ENCODE data around the gene ASB7.

DNA sequence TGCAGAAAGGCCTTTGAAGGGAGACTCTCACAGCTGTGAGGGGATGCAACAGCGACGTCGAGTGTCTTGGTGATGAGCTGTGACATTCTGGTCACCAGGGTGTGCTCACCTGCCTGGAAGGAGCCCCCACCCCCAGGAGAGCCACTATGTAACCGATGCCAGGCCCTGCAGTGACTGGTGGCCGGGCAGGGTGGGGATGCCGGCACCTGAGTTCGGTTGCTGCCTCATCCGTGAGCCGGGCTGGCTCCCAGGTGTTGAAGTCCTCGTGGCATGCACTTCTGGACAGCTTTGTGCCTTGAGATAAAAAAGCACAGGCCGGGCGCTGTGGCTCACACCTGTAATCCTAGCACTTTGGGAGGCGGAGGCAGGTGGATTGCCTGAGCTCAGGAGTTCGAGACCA lies 56.5 kb downstream of the ASB7 start:
- TF ChIP-seq, protein P1, sequence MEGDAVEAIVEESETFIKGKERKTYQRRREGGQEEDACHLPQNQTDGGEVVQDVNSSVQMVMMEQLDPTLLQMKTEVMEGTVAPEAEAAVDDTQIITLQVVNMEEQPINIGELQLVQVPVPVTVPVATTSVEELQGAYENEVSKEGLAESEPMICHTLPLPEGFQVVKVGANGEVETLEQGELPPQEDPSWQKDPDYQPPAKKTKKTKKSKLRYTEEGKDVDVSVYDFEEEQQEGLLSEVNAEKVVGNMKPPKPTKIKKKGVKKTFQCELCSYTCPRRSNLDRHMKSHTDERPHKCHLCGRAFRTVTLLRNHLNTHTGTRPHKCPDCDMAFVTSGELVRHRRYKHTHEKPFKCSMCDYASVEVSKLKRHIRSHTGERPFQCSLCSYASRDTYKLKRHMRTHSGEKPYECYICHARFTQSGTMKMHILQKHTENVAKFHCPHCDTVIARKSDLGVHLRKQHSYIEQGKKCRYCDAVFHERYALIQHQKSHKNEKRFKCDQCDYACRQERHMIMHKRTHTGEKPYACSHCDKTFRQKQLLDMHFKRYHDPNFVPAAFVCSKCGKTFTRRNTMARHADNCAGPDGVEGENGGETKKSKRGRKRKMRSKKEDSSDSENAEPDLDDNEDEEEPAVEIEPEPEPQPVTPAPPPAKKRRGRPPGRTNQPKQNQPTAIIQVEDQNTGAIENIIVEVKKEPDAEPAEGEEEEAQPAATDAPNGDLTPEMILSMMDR (IDR thresholded peaks at IDR 0.05) = no peak
- TF ChIP-seq POLR2A (IDR thresholded peaks at IDR 0.05) = no peak

Data from lower leg skin (tissue), 3 donors.